Measurements from ENCODE around the gene PRKCH. TPM values are rescaled to one million over a fixed set of nuclear protein-coding genes. Genes with fewer than 3 reads are reported as not detected.

The PRKCH gene
- total and polyA plus RNA-seq, 10 of the 15 experiments (the other 5 are each of a cell fraction or from before 2014, with no cell fraction given) = 10.7 to 140 (median 33.2) TPM

GRCh38 chr14:61555056-61555838, 233.9 kb downstream of the PRKCH start (continued):
- TF ChIP-seq MAX (IDR thresholded peaks at IDR 0.05; ENCODE audit: low read depth, low read length) (no peak), POLR2A (IDR thresholded peaks at IDR 0.05; ENCODE audit: low read depth, low read length) (no peak), NFYA (IDR thresholded peaks at IDR 0.05; ENCODE audit: borderline replicate concordance, low read depth, low read length) (no peak), SREBF2 (IDR thresholded peaks at IDR 0.05; ENCODE audit: low read length) (no peak), CHD2 (IDR thresholded peaks at IDR 0.05; ENCODE audit: borderline replicate concordance, low read depth, low read length) (no peak), MTA2 (IDR thresholded peaks at IDR 0.05; ENCODE audit: low read depth) (no peak), DPF2 (IDR thresholded peaks at IDR 0.05) (no peak)
- TF ChIP-seq, protein P1, sequence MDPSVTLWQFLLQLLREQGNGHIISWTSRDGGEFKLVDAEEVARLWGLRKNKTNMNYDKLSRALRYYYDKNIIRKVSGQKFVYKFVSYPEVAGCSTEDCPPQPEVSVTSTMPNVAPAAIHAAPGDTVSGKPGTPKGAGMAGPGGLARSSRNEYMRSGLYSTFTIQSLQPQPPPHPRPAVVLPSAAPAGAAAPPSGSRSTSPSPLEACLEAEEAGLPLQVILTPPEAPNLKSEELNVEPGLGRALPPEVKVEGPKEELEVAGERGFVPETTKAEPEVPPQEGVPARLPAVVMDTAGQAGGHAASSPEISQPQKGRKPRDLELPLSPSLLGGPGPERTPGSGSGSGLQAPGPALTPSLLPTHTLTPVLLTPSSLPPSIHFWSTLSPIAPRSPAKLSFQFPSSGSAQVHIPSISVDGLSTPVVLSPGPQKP (IDR thresholded peaks at IDR 0.05; ENCODE audit: low read depth, low read length) = no peak

- H3K9ac ChIP-seq (ENCODE audit: control insufficient read depth, insufficient read depth, low read length) = no peak overlapping the region
- H3K79me2 ChIP-seq (ENCODE audit: control insufficient read depth, insufficient read depth, low read length) = no peaks in the 10 kb centered on the region
- ChIA-PET POLR2A (interaction anchor here (0.6 to 1.1 kb wide), 3 partner anchors 103 to 226 kb away, joined by 3 to 4 read pairs (median 3); no protein-coding TSS in a partner anchor), RAD21 (ENCODE audit: unreplicated experiment) (interaction anchor here (0.9 kb wide), 1 partner anchor 12 kb away, joined by 3 read pairs; no protein-coding TSS in a partner anchor), SMC1A (ENCODE audit: uncharacterized antibody, unreplicated experiment) (interaction anchor here (0.6 to 1.9 kb wide), 8 partner anchors 10 to 744 kb away, joined by 3 to 9 read pairs (median 3); no protein-coding TSS in a partner anchor), CTCF (interaction anchor here (0.9 to 2.0 kb wide), 5 partner anchors 10 to 81 kb away, joined by 3 to 14 read pairs (median 3); no protein-coding TSS in a partner anchor)
- in situ Hi-C loops (cut with MboI) (no loop called here), intact Hi-C loops (cut with micrococcal nuclease; ENCODE audit: unreplicated experiment) (no loop called here)
- H2AFZ ChIP-seq (ENCODE audit: control insufficient read depth, low read depth, low read length) = no peak overlapping the region
- no peaks in the 10 kb centered on the region for H4K20me1 ChIP-seq (ENCODE audit: control insufficient read depth, insufficient read depth)
- WGBS (ENCODE audit: insufficient coverage, insufficient replicate concordance, low lambda C conversion rate, missing lambda C conversion rate) = 97% methylated on average over 4 of the region's 4 CpGs
- H3K36me3 ChIP-seq (ENCODE audit: control insufficient read depth in 2 of 2, insufficient read depth in 2 of 2, low read length in 1 of 2) = peaks cover 0 to 3% of the 10 kb centered on the region in 2 experiments; a peak in 2 of 4 replicates
- H3K9me3 ChIP-seq (replicated peaks; ENCODE audit: control insufficient read depth, insufficient read depth, low read length) = no peaks in the 10 kb centered on the region
- H3K4me3 ChIP-seq = no peak overlapping the region
- H3K27ac ChIP-seq (ENCODE audit: control insufficient read depth, insufficient read depth) = no peak overlapping the region
- TF ChIP-seq CHD1 (IDR thresholded peaks at IDR 0.05; ENCODE audit: low read depth, low read length) (no peak), MTA3 (IDR thresholded peaks at IDR 0.05; ENCODE audit: borderline replicate concordance, low read length) (no peak), IRF4 (IDR thresholded peaks at IDR 0.05; ENCODE audit: low read depth, low read length) (no peak), NFYA (IDR thresholded peaks at IDR 0.05; ENCODE audit: borderline replicate concordance, low read depth, low read length) (no peak), NFXL1 (IDR thresholded peaks at IDR 0.05; ENCODE audit: borderline replicate concordance) (no peak)
- H3K27me3 ChIP-seq (replicated peaks in 1 of 2; ENCODE audit: control insufficient read depth in 2 of 2, insufficient read depth in 2 of 2, low read length in 1 of 2) = no peaks in the 10 kb centered on the region
- H3K4me2 ChIP-seq (ENCODE audit: control insufficient read depth, insufficient read depth) = no peak overlapping the region
- no peak for ATAC-seq
- peaks cover 15% of the 10 kb centered on the region for H3K4me1 ChIP-seq (ENCODE audit: control insufficient read depth, insufficient read depth, low read length)
- no peak for DNase-seq (ENCODE audit: low read depth, low spot score)
- no peak for FAIRE-seq
- no TSS peak for BruUV-seq (replicated peaks)
Observed at GRCh38 chr14:61556455-61556854, 235.1 kb downstream of the PRKCH start.

Data from GM12878 (cell line).